ENCODE data around the gene ELMO3. TPM values are rescaled to one million over a fixed set of nuclear protein-coding genes. Genes with fewer than 3 reads are reported as not detected.

ELMO3 gene
- total RNA-seq, 4 donors from 2014 or later, result 0.51 to 1.5 (median 0.93) TPM

DNA sequence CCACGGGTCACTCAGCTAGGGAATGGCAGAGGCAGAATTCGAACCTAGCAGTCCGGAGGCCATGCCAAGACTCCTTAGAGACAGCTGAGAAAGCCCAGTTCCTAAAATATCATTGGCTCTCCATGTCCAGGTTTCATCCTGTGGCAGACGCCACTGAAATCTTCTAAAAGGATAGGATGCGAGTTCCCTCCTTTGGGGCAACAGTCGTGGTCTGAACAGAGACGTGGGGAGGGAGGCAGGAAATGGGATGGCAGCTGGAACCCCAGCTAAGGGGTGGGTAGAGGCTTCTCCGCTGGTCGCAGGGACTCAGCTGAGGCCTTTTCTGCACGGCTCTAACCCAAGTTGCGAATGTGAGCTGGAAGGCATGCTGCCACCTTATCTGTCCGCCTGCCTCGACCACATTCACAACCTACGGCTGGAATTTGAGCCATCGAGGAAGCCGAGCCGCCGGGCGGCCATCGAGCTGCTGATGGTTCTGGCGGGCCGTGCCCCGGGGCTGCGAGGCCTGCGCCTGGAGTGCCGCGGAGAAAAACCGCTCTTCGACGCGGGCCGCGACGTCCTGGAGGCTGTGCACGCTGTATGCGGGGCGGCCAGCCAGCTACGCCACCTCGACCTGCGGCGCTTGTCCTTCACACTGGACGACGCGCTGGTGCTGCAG, 36.3 kb upstream of the ELMO3 start:
- TF ChIP-seq, protein P1, sequence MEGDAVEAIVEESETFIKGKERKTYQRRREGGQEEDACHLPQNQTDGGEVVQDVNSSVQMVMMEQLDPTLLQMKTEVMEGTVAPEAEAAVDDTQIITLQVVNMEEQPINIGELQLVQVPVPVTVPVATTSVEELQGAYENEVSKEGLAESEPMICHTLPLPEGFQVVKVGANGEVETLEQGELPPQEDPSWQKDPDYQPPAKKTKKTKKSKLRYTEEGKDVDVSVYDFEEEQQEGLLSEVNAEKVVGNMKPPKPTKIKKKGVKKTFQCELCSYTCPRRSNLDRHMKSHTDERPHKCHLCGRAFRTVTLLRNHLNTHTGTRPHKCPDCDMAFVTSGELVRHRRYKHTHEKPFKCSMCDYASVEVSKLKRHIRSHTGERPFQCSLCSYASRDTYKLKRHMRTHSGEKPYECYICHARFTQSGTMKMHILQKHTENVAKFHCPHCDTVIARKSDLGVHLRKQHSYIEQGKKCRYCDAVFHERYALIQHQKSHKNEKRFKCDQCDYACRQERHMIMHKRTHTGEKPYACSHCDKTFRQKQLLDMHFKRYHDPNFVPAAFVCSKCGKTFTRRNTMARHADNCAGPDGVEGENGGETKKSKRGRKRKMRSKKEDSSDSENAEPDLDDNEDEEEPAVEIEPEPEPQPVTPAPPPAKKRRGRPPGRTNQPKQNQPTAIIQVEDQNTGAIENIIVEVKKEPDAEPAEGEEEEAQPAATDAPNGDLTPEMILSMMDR (IDR thresholded peaks at IDR 0.05; ENCODE audit: low read depth), result no peak

GRCh38 chr16:67163164-67163998, 35.5 kb upstream of the ELMO3 start:
- TF ChIP-seq, protein P1 (IDR thresholded peaks at IDR 0.05; ENCODE audit: low read depth), result no peak

DNA sequence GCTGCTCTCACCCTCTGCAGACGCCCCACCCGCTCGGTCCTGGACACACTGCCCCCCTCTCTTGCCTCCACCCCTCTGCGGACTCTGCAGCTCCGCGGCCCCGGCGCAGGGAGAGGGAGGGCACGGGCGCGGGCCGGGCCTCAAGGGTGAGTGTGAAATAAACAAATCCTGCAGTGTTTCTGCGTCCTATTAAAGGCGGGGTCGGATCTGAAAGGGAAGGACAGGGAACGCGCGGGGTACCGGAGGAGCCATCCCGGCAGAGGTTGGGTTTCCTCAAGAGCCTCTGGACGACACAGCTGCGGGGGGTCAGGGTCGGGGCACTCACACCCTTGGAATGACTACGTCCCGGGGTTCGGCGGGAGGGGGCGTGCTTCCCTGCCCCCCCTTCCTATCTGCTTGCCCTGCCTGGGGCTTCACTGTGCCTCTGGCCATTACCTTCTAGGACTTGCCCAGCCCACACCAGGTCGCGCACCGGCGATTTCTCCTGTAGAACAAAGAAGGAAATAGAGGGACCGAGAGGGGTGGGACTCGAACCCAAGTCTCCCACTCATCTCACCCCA, 34.9 kb upstream of the ELMO3 start:
- TF ChIP-seq, protein P1 (IDR thresholded peaks at IDR 0.05; ENCODE audit: low read depth), result no peak

DNA sequence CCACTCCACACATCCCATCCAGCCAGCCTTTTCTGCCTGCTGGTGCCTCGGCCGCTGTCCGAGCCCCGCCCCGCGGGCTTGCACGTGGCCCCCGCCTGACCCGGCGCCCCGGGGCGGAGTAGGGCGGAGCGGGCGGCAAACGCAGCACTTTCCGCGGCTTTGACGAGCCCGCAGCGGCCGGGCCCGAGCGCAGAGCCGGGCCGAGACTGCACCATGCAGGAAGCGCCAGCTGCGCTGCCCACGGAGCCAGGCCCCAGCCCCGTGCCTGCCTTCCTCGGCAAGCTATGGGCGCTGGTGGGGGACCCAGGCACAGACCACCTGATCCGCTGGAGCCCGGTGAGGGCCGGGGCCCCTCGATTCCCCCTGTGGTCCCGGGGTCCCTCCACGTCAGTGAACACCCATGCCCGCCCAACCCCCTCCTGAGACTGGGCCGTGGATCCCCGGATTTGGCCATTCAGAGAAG, 34.3 kb upstream of the ELMO3 start, which contains the start of gene HSF4:
Gene HSF4, plus strand, starts transcription at position 147 of the 463 bp plus-strand sequence. Its CDS starts 67 bp downstream, at position 214.
- TF ChIP-seq, protein P1 (IDR thresholded peaks at IDR 0.05; ENCODE audit: low read depth), result no peak

DNA sequence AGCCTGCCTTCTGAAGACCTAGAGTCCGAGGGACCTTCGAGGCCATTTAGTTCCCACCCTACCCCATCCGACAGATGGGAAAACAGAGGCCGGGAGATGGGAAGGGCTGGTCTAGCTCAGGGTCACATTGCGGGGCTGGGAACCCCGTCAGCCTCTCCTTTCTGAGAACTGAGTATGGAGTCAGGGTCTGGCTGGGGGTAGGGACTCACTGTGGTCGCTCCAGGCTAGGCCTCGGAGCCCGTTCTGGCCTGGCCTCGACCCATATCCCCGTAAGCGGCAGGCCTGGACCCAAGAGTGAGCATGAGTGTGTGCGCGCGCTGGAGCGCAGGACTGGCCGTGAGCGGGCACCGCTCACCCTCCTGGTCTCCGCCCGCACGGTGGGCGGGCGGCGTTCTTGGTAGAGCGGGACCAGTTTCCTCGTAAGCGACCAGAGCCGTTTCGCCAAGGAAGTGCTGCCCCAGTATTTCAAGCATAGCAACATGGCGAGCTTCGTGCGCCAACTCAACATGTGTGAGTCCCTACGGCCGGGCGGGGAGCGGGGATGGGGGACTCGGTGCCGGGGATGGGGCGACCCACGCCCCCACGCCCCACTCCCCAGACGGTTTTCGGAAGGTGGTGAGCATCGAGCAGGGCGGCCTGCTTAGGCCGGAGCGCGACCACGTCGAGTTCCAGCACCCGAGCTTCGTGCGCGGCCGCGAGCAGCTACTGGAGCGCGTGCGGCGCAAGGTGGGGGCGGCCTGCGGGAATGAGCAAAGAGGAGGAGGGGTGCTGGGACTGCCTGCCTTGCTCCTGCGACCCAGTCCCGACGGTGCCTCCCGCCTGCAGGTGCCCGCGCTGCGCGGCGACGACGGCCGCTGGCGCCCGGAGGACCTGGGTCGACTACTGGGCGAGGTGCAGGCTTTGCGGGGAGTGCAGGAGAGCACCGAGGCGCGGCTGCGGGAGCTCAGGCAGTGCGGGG, 33.5 kb upstream of the ELMO3 start:
- TF ChIP-seq, protein P1 (IDR thresholded peaks at IDR 0.05; ENCODE audit: low read depth), result no peak

DNA sequence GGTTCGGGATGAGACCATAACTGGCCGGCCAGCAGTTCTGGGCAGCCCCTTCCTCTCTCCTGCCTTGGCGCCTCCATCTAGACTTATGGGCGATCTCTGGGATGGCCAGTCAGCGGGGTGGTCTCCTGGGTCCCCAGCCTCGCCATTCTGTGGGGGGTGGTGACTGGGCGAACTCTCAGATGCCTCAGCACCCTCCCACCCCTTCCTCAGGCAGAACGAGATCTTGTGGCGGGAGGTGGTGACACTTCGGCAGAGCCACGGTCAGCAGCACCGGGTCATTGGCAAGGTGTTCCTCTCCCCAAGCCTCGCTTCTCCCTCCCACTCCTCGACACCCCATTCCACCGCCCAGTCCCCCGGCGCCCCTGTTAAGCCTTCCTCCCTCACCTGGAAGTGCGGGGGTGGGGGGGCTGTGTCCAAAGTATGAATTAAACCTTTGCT, 32.8 kb upstream of the ELMO3 start:
- TF ChIP-seq, protein P1 (IDR thresholded peaks at IDR 0.05; ENCODE audit: low read depth), result no peak

Data from subcutaneous adipose tissue (tissue), 4 donors.